ENCODE measurements around the gene PRUNE1.

DNA sequence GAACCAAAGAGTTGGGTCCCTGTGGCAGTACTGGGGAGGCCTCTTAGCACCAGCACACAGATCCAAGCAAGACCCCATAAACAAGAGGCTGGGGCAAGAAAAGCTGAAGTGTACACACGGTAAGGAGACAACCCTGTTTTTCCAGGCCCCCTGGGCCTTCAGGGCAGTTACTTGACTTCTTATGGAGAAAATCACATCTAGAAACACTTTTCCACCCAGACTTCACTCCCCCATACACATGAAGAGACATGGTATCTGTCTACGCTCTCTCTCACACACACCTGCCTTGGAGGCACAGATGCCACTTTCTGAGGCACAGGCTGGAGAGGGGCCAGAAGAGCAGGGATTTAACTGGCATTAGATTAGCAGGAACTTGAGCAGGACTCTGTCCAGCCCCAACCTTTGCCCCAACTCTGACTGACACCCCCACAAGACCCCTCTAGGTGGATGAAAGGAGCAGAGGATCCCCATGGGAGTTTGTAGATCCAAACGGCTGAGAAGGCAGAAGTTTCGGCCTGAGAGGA lies 35.8 kb upstream of the PRUNE1 start:
- TF ChIP-seq, protein P1, sequence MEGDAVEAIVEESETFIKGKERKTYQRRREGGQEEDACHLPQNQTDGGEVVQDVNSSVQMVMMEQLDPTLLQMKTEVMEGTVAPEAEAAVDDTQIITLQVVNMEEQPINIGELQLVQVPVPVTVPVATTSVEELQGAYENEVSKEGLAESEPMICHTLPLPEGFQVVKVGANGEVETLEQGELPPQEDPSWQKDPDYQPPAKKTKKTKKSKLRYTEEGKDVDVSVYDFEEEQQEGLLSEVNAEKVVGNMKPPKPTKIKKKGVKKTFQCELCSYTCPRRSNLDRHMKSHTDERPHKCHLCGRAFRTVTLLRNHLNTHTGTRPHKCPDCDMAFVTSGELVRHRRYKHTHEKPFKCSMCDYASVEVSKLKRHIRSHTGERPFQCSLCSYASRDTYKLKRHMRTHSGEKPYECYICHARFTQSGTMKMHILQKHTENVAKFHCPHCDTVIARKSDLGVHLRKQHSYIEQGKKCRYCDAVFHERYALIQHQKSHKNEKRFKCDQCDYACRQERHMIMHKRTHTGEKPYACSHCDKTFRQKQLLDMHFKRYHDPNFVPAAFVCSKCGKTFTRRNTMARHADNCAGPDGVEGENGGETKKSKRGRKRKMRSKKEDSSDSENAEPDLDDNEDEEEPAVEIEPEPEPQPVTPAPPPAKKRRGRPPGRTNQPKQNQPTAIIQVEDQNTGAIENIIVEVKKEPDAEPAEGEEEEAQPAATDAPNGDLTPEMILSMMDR (conservative IDR thresholded peaks at IDR 0.05), result no peak
- TF ChIP-seq EZH2 (IDR thresholded peaks at IDR 0.05; ENCODE audit: low read depth), result no peak
